ENCODE data around the gene TMPRSS4.

The TMPRSS4 gene

GRCh38 chr11:118120793-118121192, 43.9 kb downstream of the TMPRSS4 start:
- Histone ChIP-seq H3K4me3 (ENCODE audit: low read length) (no peak overlapping the region), H3K27ac (ENCODE audit: low read length) (no peak overlapping the region), H3K36me3 (replicated peaks; ENCODE audit: low read depth, low read length) (peaks cover 8% of the 10 kb centered on the region), H3K9me3 (ENCODE audit: insufficient read depth, low read length) (peaks cover 13% of the 10 kb centered on the region; the same call in 1 of the 2 replicates), H3K79me2 (ENCODE audit: low read length) (no peaks in the 10 kb centered on the region), H4K20me1 (ENCODE audit: insufficient read depth, low read length) (no peaks in the 10 kb centered on the region), H3K4me2 (ENCODE audit: low read length) (no peak overlapping the region), H3K27me3 (ENCODE audit: low read depth, low read length) (peaks cover 5% of the 10 kb centered on the region; the same call in 1 of the 2 replicates), H3K4me1 (ENCODE audit: low read length) (peaks cover 17% of the 10 kb centered on the region), H3K9ac (ENCODE audit: low read length) (no peak overlapping the region), H2AFZ (ENCODE audit: low read depth, low read length) (no peak overlapping the region)
- TF ChIP-seq EZH2phosphoT487 (IDR thresholded peaks at IDR 0.05; ENCODE audit: low read depth) (no peak), CTCF (IDR thresholded peaks at IDR 0.05; ENCODE audit: low read depth, low read length) (no peak)

DNA sequence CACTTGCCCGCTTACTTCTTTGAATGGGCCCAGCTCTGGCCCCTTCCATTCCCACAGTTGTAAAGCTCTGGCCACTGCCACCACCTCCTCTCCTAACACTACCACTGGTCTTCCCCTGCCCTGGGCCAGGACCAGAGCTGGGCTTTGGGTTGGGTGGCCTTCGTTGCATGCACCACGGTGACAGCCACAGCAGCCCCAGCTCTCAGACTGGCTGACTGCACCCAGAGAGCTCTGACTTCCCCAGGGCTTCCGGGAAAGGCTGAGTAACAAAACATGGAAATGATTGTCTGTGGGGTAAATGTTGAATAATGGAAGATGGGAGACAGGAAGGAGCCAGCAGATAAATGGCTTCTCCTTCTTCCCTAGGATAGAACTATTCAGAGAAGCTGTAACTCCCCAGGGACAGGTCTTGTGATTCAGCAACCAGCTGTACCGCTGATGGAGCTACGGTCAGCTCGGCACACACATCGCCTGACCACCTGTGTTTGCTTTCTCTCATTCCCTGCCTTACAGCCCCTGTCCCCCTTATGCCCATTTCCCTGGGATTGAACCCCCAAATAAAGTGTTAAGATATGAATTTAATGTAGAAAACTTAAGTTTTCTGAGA, 48.2 kb downstream of the TMPRSS4 start:
- H3K9ac ChIP-seq (ENCODE audit: low read length) = no peak overlapping the region
- H3K36me3 ChIP-seq (replicated peaks; ENCODE audit: low read depth, low read length) = peaks cover 8% of the 10 kb centered on the region

GRCh38 chr11:118126082-118126838, 49.4 kb downstream of the TMPRSS4 start:
- H3K4me3 ChIP-seq (ENCODE audit: low read length) = no peak overlapping the region
- H2AFZ ChIP-seq (ENCODE audit: low read depth, low read length) = peak overlapping the region; percentile 95
- no peaks in the 10 kb centered on the region for H4K20me1 ChIP-seq (ENCODE audit: insufficient read depth, low read length)
- H3K27ac ChIP-seq (ENCODE audit: low read length) = no peak overlapping the region
- 0 out of 2 replicates have a peak, but pooled peaks cover 5% of the 10 kb centered on the region for H3K27me3 ChIP-seq (ENCODE audit: low read depth, low read length)
- H3K79me2 ChIP-seq (ENCODE audit: low read length) = no peaks in the 10 kb centered on the region
- H3K4me1 ChIP-seq (ENCODE audit: low read length) = peaks cover 13% of the 10 kb centered on the region
- no peak overlapping the region for H3K9ac ChIP-seq (ENCODE audit: low read length)
- no peak for TF ChIP-seq CTCF (IDR thresholded peaks at IDR 0.05; ENCODE audit: low read depth, low read length)
- no peak for TF ChIP-seq EZH2phosphoT487 (IDR thresholded peaks at IDR 0.05; ENCODE audit: low read depth)
- peaks cover 3% of the 10 kb centered on the region for H3K36me3 ChIP-seq (replicated peaks; ENCODE audit: low read depth, low read length)
- 0 out of 2 replicates have a peak overlapping the region, but pooled peaks have one; percentile 6 for H3K4me2 ChIP-seq (ENCODE audit: low read length)
- H3K9me3 ChIP-seq (ENCODE audit: insufficient read depth, low read length) = no peaks in the 10 kb centered on the region

More for the DNA sequence above, 48.2 kb downstream of the TMPRSS4 start:
- Histone ChIP-seq H3K9me3 (ENCODE audit: insufficient read depth, low read length) (peaks cover 10% of the 10 kb centered on the region; the same call in 1 of the 2 replicates), H3K27ac (ENCODE audit: low read length) (no peak overlapping the region), H3K27me3 (ENCODE audit: low read depth, low read length) (peaks cover 10% of the 10 kb centered on the region; the same call in 1 of the 2 replicates), H3K4me3 (ENCODE audit: low read length) (no peak overlapping the region), H3K4me2 (ENCODE audit: low read length) (no peak overlapping the region), H4K20me1 (ENCODE audit: insufficient read depth, low read length) (no peaks in the 10 kb centered on the region), H2AFZ (ENCODE audit: low read depth, low read length) (no peak overlapping the region), H3K79me2 (ENCODE audit: low read length) (no peaks in the 10 kb centered on the region), H3K4me1 (ENCODE audit: low read length) (peaks cover 13% of the 10 kb centered on the region)
- no peak for TF ChIP-seq CTCF (IDR thresholded peaks at IDR 0.05; ENCODE audit: low read depth, low read length)

- no peaks in the 10 kb centered on the region for H3K9me3 ChIP-seq (ENCODE audit: insufficient read depth, low read length)
- H3K4me2 ChIP-seq (ENCODE audit: low read length) = no peak overlapping the region
- no peaks in the 10 kb centered on the region for H4K20me1 ChIP-seq (ENCODE audit: insufficient read depth, low read length)
- H3K4me1 ChIP-seq (ENCODE audit: low read length) = peaks cover 7% of the 10 kb centered on the region
- no peaks in the 10 kb centered on the region for H3K36me3 ChIP-seq (replicated peaks; ENCODE audit: low read depth, low read length)
- H3K79me2 ChIP-seq (ENCODE audit: low read length) = no peaks in the 10 kb centered on the region
- H3K4me3 ChIP-seq (ENCODE audit: low read length) = no peak overlapping the region
- no peak overlapping the region for H2AFZ ChIP-seq (ENCODE audit: low read depth, low read length)
- H3K9ac ChIP-seq (ENCODE audit: low read length) = no peak overlapping the region
- TF ChIP-seq EZH2phosphoT487 (IDR thresholded peaks at IDR 0.05; ENCODE audit: low read depth) (no peak), CTCF (IDR thresholded peaks at IDR 0.05; ENCODE audit: low read depth, low read length) (no peak)
- H3K27me3 ChIP-seq (ENCODE audit: low read depth, low read length) = 0 out of 2 replicates have a peak, but pooled peaks cover 5% of the 10 kb centered on the region
- no peak overlapping the region for H3K27ac ChIP-seq (ENCODE audit: low read length)
Observed at GRCh38 chr11:118128310-118128709, 51.4 kb downstream of the TMPRSS4 start.

Measured in OCI-LY3 (cell line).